Right lobe of liver (tissue), 4 donors: ENCODE results near the gene REXO5.

Experiments used
- CTCF ChIP-seq, 4 donors: fragments of 200-600 bp in 3 of 4; fragments of 450-650 bp in 1 of 4; IDR thresholded peaks; one replicate each; pipeline versions ENCODE4 v1.5.1 to v1.8.0; 2016 to 2022; ENCODE audit warnings: antibody characterized with exemption in 4 of 4, mild to moderate bottlenecking in 2 of 4
- POLR2A ChIP-seq: fragments of 450-650 bp; IDR thresholded peaks from one replicate; pipeline ENCODE4 v1.6.1; 2017; ENCODE audit warnings: antibody characterized with exemption, mild to moderate bottlenecking
- donor health status: DM: no; HTN: no; CAD: no.
- donor health status: DM: no; HTN: no; CAD: no.
- donor health status: DM: no; HTN: yes; CAD: no.

DNA sequence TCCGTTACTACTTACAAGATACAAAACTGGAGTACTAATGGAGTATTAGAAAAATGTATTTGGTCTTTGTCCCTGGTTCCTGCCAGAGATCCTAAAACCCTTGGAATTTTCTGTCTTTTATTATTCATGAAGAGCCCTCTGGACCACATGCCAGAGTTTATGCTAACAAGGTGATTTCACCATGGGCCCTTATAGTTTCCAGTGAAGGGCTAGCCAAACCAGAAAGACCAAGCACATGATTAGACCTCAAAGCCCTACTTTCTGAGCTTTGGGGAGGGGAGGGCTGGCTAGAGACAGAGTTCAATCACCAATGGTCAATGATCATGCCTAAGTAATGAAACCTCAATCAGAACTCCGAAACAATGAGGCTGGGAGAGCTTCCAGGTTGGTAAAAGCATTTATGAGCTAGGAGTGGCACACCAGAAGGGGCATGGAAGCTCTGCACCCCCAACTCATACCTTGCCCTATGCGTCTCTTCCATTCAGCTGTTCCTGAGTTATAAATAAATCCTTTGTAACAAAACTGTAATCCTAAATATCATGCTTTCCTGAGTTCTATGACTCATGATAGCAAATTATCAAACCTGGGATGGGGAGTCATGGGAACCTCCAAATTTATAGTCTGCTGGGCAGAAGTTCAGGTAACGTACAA is 83.4 kb downstream of the REXO5 start:
- TF ChIP-seq CTCF (IDR thresholded peaks at IDR 0.05), result no peak
- TF ChIP-seq POLR2A, result no peak
